H9 (cell line): ENCODE results near the gene FTO. TPM values are rescaled to one million over a fixed set of nuclear protein-coding genes. Genes with fewer than 3 reads are reported as not detected.

ENCODE experiments used
- DNase-seq: peaks from one replicate; pipeline ENCODE4 v3.0.0-alpha.2; 2017
- H2AFZ ChIP-seq: one replicate; pipeline ENCODE4 v1.6.1; 2013; ENCODE audit warnings: mild to moderate bottlenecking, low read length, control low read depth, moderate library complexity
- H2AK5ac ChIP-seq: 2 replicates; pipeline ENCODE4 v1.6.1; 2013; ENCODE audit warnings: low read length, control low read depth, mixed read lengths; ENCODE audit not compliant: insufficient read length
- H2BK120ac ChIP-seq: one replicate; pipeline ENCODE4 v1.6.1; 2013; ENCODE audit warnings: low read depth, mild to moderate bottlenecking, low read length, control low read depth, inconsistent platforms; ENCODE audit not compliant: poor library complexity, severe bottlenecking
- H2BK12ac ChIP-seq: 2 replicates; pipeline ENCODE4 v1.6.1; 2013; ENCODE audit warnings: low read length, control low read depth, mixed read lengths, low read depth; ENCODE audit not compliant: insufficient read length
- H2BK15ac ChIP-seq: 2 replicates; pipeline ENCODE4 v1.6.1; 2013; ENCODE audit warnings: low read depth, low read length, control low read depth
- H2BK20ac ChIP-seq: one replicate; pipeline ENCODE4 v1.6.1; 2013; ENCODE audit warnings: low read depth, mild to moderate bottlenecking, low read length, control low read depth, inconsistent platforms; ENCODE audit not compliant: poor library complexity, severe bottlenecking
- H2BK5ac ChIP-seq: 2 replicates; pipeline ENCODE4 v1.6.1; 2013; ENCODE audit warnings: low read length, control low read depth, mixed read lengths; ENCODE audit not compliant: insufficient read length
- H3K14ac ChIP-seq: 2 replicates; pipeline ENCODE4 v1.6.1; 2013; ENCODE audit warnings: low read length, control low read depth; ENCODE audit not compliant: insufficient read depth
- H3K18ac ChIP-seq: 2 replicates; pipeline ENCODE4 v1.6.1; 2013; ENCODE audit warnings: low read depth, mild to moderate bottlenecking, mixed read lengths, low read length, control low read depth; ENCODE audit not compliant: insufficient read length
- H3K23ac ChIP-seq: 2 replicates; pipeline ENCODE4 v1.6.1; 2013; ENCODE audit warnings: low read length, control low read depth, mixed read lengths, low read depth; ENCODE audit not compliant: insufficient read length
- H3K23me2 ChIP-seq: 2 replicates; pipeline ENCODE4 v1.6.1; 2013; ENCODE audit warnings: low read depth, mild to moderate bottlenecking, mixed read lengths, low read length, control low read depth; ENCODE audit not compliant: insufficient read length, poor library complexity, severe bottlenecking
- H3K27ac ChIP-seq: 2 replicates; pipeline ENCODE4 v1.5.1; 2013; ENCODE audit warnings: low read length, control low read depth, mixed read lengths, low read depth; ENCODE audit not compliant: insufficient read length
- H3K27me3 ChIP-seq: 2 replicates; pipeline ENCODE4 v1.6.1; 2013; ENCODE audit warnings: low read length, control low read depth, inconsistent platforms; ENCODE audit not compliant: insufficient read depth
- H3K4ac ChIP-seq: 2 replicates; pipeline ENCODE4 v1.6.1; 2013; ENCODE audit warnings: low read depth, mild to moderate bottlenecking, control low read depth, inconsistent platforms, low read length, moderate library complexity
- H3K4me1 ChIP-seq: 2 replicates; pipeline ENCODE4 v1.6.1; 2013; ENCODE audit warnings: low read length, control low read depth, inconsistent platforms; ENCODE audit not compliant: insufficient read depth
- H3K4me2 ChIP-seq: 2 replicates; pipeline ENCODE4 v1.6.1; 2013; ENCODE audit warnings: low read length, control low read depth, mixed read lengths; ENCODE audit not compliant: insufficient read length, insufficient read depth
- H3K56ac ChIP-seq: 2 replicates; pipeline ENCODE4 v1.6.1; 2013; ENCODE audit warnings: low read depth, mild to moderate bottlenecking, mixed read lengths, low read length, control low read depth; ENCODE audit not compliant: insufficient read length
- H3K79me1 ChIP-seq: 2 replicates; pipeline ENCODE4 v1.6.1; 2013; ENCODE audit warnings: low read depth, mild to moderate bottlenecking, moderate library complexity, low read length, control low read depth, inconsistent platforms; ENCODE audit not compliant: insufficient read depth, poor library complexity, severe bottlenecking
- H3K79me2 ChIP-seq: 2 replicates; pipeline ENCODE4 v1.6.1; 2013; ENCODE audit warnings: low read length, control low read depth, inconsistent platforms; ENCODE audit not compliant: insufficient read depth
- H3K9ac ChIP-seq: 2 replicates; pipeline ENCODE4 v1.6.1; 2013; ENCODE audit warnings: low read length, control low read depth, mixed read lengths; ENCODE audit not compliant: insufficient read length; ENCODE audit errors: extremely low read depth
- H3K9me3 ChIP-seq: one replicate; pipeline ENCODE4 v1.6.1; 2013; ENCODE audit warnings: low read depth, low read length, inconsistent platforms; ENCODE audit not compliant: control insufficient read depth
- H3T11ph ChIP-seq: one replicate; pipeline ENCODE4 v1.6.1; 2013; ENCODE audit warnings: mild to moderate bottlenecking, low read length, control low read depth, inconsistent platforms
- H4K20me1 ChIP-seq: one replicate; pipeline ENCODE4 v1.6.1; 2013; ENCODE audit not compliant: control insufficient read depth, insufficient read length, insufficient read depth
- H4K5ac ChIP-seq: 2 replicates; pipeline ENCODE4 v1.6.1; 2013; ENCODE audit warnings: low read depth, mild to moderate bottlenecking, mixed read lengths, low read length, control low read depth; ENCODE audit not compliant: insufficient read length
- H4K8ac ChIP-seq: replicated peaks from 2 replicates; pipeline ENCODE4 v1.6.1; 2013; ENCODE audit warnings: low read length, control low read depth, mixed read lengths, low read depth; ENCODE audit not compliant: insufficient read length
- H4K91ac ChIP-seq: 2 replicates; pipeline ENCODE4 v1.6.1; 2013; ENCODE audit warnings: low read depth, mild to moderate bottlenecking, moderate library complexity, mixed read lengths, low read length, control low read depth; ENCODE audit not compliant: insufficient read length
- H3K27ac Mint-ChIP-seq, 3 experiments: 2 replicates in 2 of 3; 3 replicates in 1 of 3; pipeline ENCODE4 v1.8.0; 2020 to 2021; ENCODE audit warnings: mixed read lengths in 3 of 3, mild to moderate bottlenecking in 1 of 3, moderate library complexity in 1 of 3
- H3K27me3 Mint-ChIP-seq: 2 replicates; pipeline ENCODE4 v1.8.0; 2021; ENCODE audit warnings: low read depth, mild to moderate bottlenecking, moderate library complexity, mixed read lengths
- H3K36me3 Mint-ChIP-seq, 3 experiments: 2 replicates in 2 of 3; 3 replicates in 1 of 3; pipeline ENCODE4 v1.8.0; 2020 to 2021; ENCODE audit warnings: low read depth in 3 of 3, mixed read lengths in 3 of 3; ENCODE audit not compliant: insufficient read depth in 1 of 3
- H3K4me1 Mint-ChIP-seq, 2 experiments: 2 replicates each; pipeline ENCODE4 v1.8.0; 2020; ENCODE audit warnings: mixed read lengths in 2 of 2
- H3K4me3 Mint-ChIP-seq, 2 experiments: 2 replicates in 1 of 2; 3 replicates in 1 of 2; pipeline ENCODE4 v1.8.0; 2020 to 2021; ENCODE audit warnings: mild to moderate bottlenecking in 2 of 2, mixed read lengths in 2 of 2, moderate library complexity in 1 of 2
- H3K9me3 Mint-ChIP-seq, 2 experiments: 2 replicates in 1 of 2; 3 replicates in 1 of 2; pipeline ENCODE4 v1.8.0; 2020; ENCODE audit warnings: mild to moderate bottlenecking in 2 of 2, mixed read lengths in 2 of 2, moderate library complexity in 1 of 2
- CTCF ChIP-seq: fragments of 200-600 bp; sonication (generic); conservative IDR thresholded peaks from 3 replicates; pipeline ENCODE4 v1.8.0; 2021; ENCODE audit warnings: antibody characterized with exemption, mild to moderate bottlenecking
- WGBS: extraction: QIAGEN DNeasy Blood & Tissue Kit; methylation state at CpG from one replicate; pipeline ENCODE4 v1.1.7; 2013; ENCODE audit warnings: missing lambda C conversion rate, low lambda C conversion rate, mixed read lengths; ENCODE audit not compliant: insufficient read length; ENCODE audit errors: extremely low coverage; 5-methylcytosine and 5-hydroxymethylcytosine counted together
- total RNA-seq: library from RNA; stranded (reverse); gene quantifications from 2 replicates; pipeline ENCODE4 v1.2.1, GENCODE V29; 2021

The FTO gene
- total RNA-seq, 1 experiment from 2014 or later: 67.9 TPM

GRCh38 chr16:54163197-54163843 is 459.4 kb downstream of the FTO start:
- H2BK120ac ChIP-seq: no peak overlapping the region
- no peak overlapping the region for H2AFZ ChIP-seq
- H3K27me3 ChIP-seq: no peaks in the 10 kb centered on the region
- no peak overlapping the region for H3K56ac ChIP-seq
- no peak overlapping the region for H4K8ac ChIP-seq
- H3K4ac ChIP-seq: no peak overlapping the region
- H3K27ac ChIP-seq: no peak overlapping the region
- no peak overlapping the region for H3K23ac ChIP-seq
- H3K9me3 ChIP-seq: no peaks in the 10 kb centered on the region
- H4K20me1 ChIP-seq: no peaks in the 10 kb centered on the region
- peaks cover 5% of the 10 kb centered on the region for H3K27me3 Mint-ChIP-seq
- H3K18ac ChIP-seq: no peak overlapping the region
- no peak overlapping the region for H3K14ac ChIP-seq
- H3T11ph ChIP-seq: no peak overlapping the region
- no peak overlapping the region for H4K91ac ChIP-seq
- H3K79me1 ChIP-seq: no peaks in the 10 kb centered on the region
- H4K5ac ChIP-seq: no peak overlapping the region
- H3K23me2 ChIP-seq: no peaks in the 10 kb centered on the region
- H2BK12ac ChIP-seq: no peak overlapping the region
- H3K9me3 Mint-ChIP-seq: peaks cover 0 to 4% of the 10 kb centered on the region in 2 experiments; a peak in 1 of 5 replicates
- no peak overlapping the region for H2BK5ac ChIP-seq
- H2AK5ac ChIP-seq: no peak overlapping the region
- no peaks in the 10 kb centered on the region for H3K4me1 ChIP-seq
- H3K4me1 Mint-ChIP-seq: peaks cover 0 to 3% of the 10 kb centered on the region in 2 experiments; a peak in 2 of 4 replicates
- no peak for TF ChIP-seq CTCF
- no peak for DNase-seq
- no peak overlapping the region for H2BK20ac ChIP-seq
- H3K27ac Mint-ChIP-seq: no peak overlapping the region
- H3K36me3 Mint-ChIP-seq: no peaks in the 10 kb centered on the region
- H3K79me2 ChIP-seq: no peaks in the 10 kb centered on the region
- no peak overlapping the region for H2BK15ac ChIP-seq
- no peak overlapping the region; a peak in 1 of 5 replicates for H3K4me3 Mint-ChIP-seq
- H3K9ac ChIP-seq: no peak overlapping the region
- WGBS: no CpG with 5 or more reads among the region's 10 CpGs
- H3K4me2 ChIP-seq: no peak overlapping the region
